IgD-negative memory B cell (primary cell): ENCODE results near the gene GPBAR1. TPM values are rescaled to one million over a fixed set of nuclear protein-coding genes. Genes with fewer than 3 reads are reported as not detected.
A peak's percentile ranks its signal among the peaks of the same experiment; 100 is the strongest.

Source experiments
- H3K27ac Mint-ChIP-seq, 3 donors: one replicate each; pipeline ENCODE4 v1.8.0; 2020 to 2022; ENCODE audit warnings: mild to moderate bottlenecking in 3 of 3, mixed read lengths in 3 of 3, moderate library complexity in 1 of 3
- H3K27me3 Mint-ChIP-seq: one replicate; pipeline ENCODE4 v1.8.0; 2021; ENCODE audit warnings: mixed read lengths
- H3K36me3 Mint-ChIP-seq: one replicate; pipeline ENCODE4 v1.8.0; 2020; ENCODE audit warnings: mild to moderate bottlenecking, mixed read lengths
- H3K4me1 Mint-ChIP-seq, 3 donors: one replicate each; pipeline ENCODE4 v1.8.0; 2020 to 2022; ENCODE audit warnings: mixed read lengths in 3 of 3, mild to moderate bottlenecking in 1 of 3
- H3K4me3 Mint-ChIP-seq, 4 donors: one replicate each; pipeline ENCODE4 v1.8.0; 2020 to 2022; ENCODE audit warnings: mild to moderate bottlenecking in 4 of 4, mixed read lengths in 4 of 4, moderate library complexity in 3 of 4
- H3K9me3 Mint-ChIP-seq, 3 donors: one replicate each; pipeline ENCODE4 v1.8.0; 2020 to 2021; ENCODE audit warnings: mixed read lengths in 3 of 3, mild to moderate bottlenecking in 1 of 3
- polyA plus RNA-seq: library from polyadenylated mRNA; unstranded; fragments of 300-500 nt; fragmentation: Illumina TruSeq; gene quantifications from one replicate; pipeline ENCODE4 v1.2.3, GENCODE V29; 2021

GPBAR1 gene
- polyA plus RNA-seq, 1 donor from 2014 or later: 0.64 TPM

- peak overlapping the region; percentile 65 to 98 (median 90) for H3K27ac Mint-ChIP-seq
- H3K36me3 Mint-ChIP-seq: peaks cover 1% of the 10 kb centered on the region
- no peaks in the 10 kb centered on the region for H3K9me3 Mint-ChIP-seq
- H3K4me1 Mint-ChIP-seq: peaks cover 18 to 33% (median 21%) of the 10 kb centered on the region in 3 donors
- H3K27me3 Mint-ChIP-seq: no peaks in the 10 kb centered on the region
- peak overlapping the region in 1 of 4 donors; percentile 75 for H3K4me3 Mint-ChIP-seq
These were observed 4.0 kb upstream of the GPBAR1 start for GRCh38 chr2:218256612-218257350.

- H3K27me3 Mint-ChIP-seq: no peaks in the 10 kb centered on the region
- peaks cover 18 to 35% (median 21%) of the 10 kb centered on the region in 3 donors for H3K4me1 Mint-ChIP-seq
- H3K4me3 Mint-ChIP-seq: peak overlapping the region in 3 of 4 donors; percentile 35 to 82 (median 75)
- H3K27ac Mint-ChIP-seq: peak overlapping the region; percentile 88 to 98 (median 90)
- no peaks in the 10 kb centered on the region for H3K9me3 Mint-ChIP-seq
- H3K36me3 Mint-ChIP-seq: peaks cover 1% of the 10 kb centered on the region
These were observed 3.3 kb upstream of the GPBAR1 start for GRCh38 chr2:218257390-218257981.

GRCh38 chr2:218259099-218259961 lies 1.5 kb upstream of the GPBAR1 start:
- Mint-ChIP-seq H3K9me3 (no peaks in the 10 kb centered on the region), H3K36me3 (peaks cover 1% of the 10 kb centered on the region), H3K27ac (peak overlapping the region; percentile 54 to 98 (median 84)), H3K4me3 (peak overlapping the region in 2 of 4 donors; percentile 70 to 86), H3K4me1 (peaks cover 20 to 38% (median 28%) of the 10 kb centered on the region in 3 donors), H3K27me3 (no peaks in the 10 kb centered on the region)

GRCh38 chr2:218260166-218260565 lies 649 bp upstream of the GPBAR1 start:
- peaks cover 1% of the 10 kb centered on the region for H3K36me3 Mint-ChIP-seq
- no peaks in the 10 kb centered on the region for H3K9me3 Mint-ChIP-seq
- H3K27ac Mint-ChIP-seq: peak overlapping the region in 2 of 3 donors; percentile 54 to 84
- no peak overlapping the region for H3K4me3 Mint-ChIP-seq
- peaks cover 20 to 38% (median 28%) of the 10 kb centered on the region in 3 donors for H3K4me1 Mint-ChIP-seq
- H3K27me3 Mint-ChIP-seq: no peaks in the 10 kb centered on the region

GRCh38 chr2:218261423-218262236 lies 815 bp downstream of the GPBAR1 start:
- H3K9me3 Mint-ChIP-seq: no peaks in the 10 kb centered on the region
- H3K4me1 Mint-ChIP-seq: peaks cover 22 to 41% (median 28%) of the 10 kb centered on the region in 3 donors
- H3K4me3 Mint-ChIP-seq: peak overlapping the region in 3 of 4 donors; percentile 7 to 87 (median 83)
- H3K27ac Mint-ChIP-seq: peak overlapping the region; percentile 49 to 76 (median 65)
- no peaks in the 10 kb centered on the region for H3K27me3 Mint-ChIP-seq
- peaks cover 1% of the 10 kb centered on the region for H3K36me3 Mint-ChIP-seq

GRCh38 chr2:218262237-218262600 lies 1.4 kb downstream of the GPBAR1 start:
- H3K9me3 Mint-ChIP-seq: no peaks in the 10 kb centered on the region
- H3K4me1 Mint-ChIP-seq: peaks cover 20 to 39% (median 27%) of the 10 kb centered on the region in 3 donors
- peaks cover 1% of the 10 kb centered on the region for H3K36me3 Mint-ChIP-seq
- no peaks in the 10 kb centered on the region for H3K27me3 Mint-ChIP-seq
- H3K27ac Mint-ChIP-seq: no peak overlapping the region
- H3K4me3 Mint-ChIP-seq: no peak overlapping the region

GRCh38 chr2:218262631-218263586 lies 2.1 kb downstream of the GPBAR1 start:
- H3K27me3 Mint-ChIP-seq: no peaks in the 10 kb centered on the region
- peaks cover 16 to 36% (median 24%) of the 10 kb centered on the region in 3 donors for H3K4me1 Mint-ChIP-seq
- peaks cover 1% of the 10 kb centered on the region for H3K36me3 Mint-ChIP-seq
- no peaks in the 10 kb centered on the region for H3K9me3 Mint-ChIP-seq
- H3K27ac Mint-ChIP-seq: peak overlapping the region in 1 of 3 donors; percentile 47
- peak overlapping the region in 1 of 4 donors; percentile 45 for H3K4me3 Mint-ChIP-seq

GRCh38 chr2:218263817-218264641 lies 3.2 kb downstream of the GPBAR1 start:
- H3K9me3 Mint-ChIP-seq: no peaks in the 10 kb centered on the region
- H3K4me3 Mint-ChIP-seq: peak overlapping the region in 1 of 4 donors; percentile 57
- H3K27ac Mint-ChIP-seq: peak overlapping the region in 2 of 3 donors; percentile 51 to 53
- peaks cover 16 to 32% (median 24%) of the 10 kb centered on the region in 3 donors for H3K4me1 Mint-ChIP-seq
- H3K27me3 Mint-ChIP-seq: no peaks in the 10 kb centered on the region
- H3K36me3 Mint-ChIP-seq: peaks cover 1% of the 10 kb centered on the region

GRCh38 chr2:218264773-218265561 lies 4.2 kb downstream of the GPBAR1 start:
- no peak overlapping the region for H3K27ac Mint-ChIP-seq
- H3K4me3 Mint-ChIP-seq: peak overlapping the region in 1 of 4 donors; percentile 63
- peaks cover 2% of the 10 kb centered on the region for H3K27me3 Mint-ChIP-seq
- H3K36me3 Mint-ChIP-seq: peaks cover 1% of the 10 kb centered on the region
- no peaks in the 10 kb centered on the region for H3K9me3 Mint-ChIP-seq
- H3K4me1 Mint-ChIP-seq: peaks cover 16 to 30% (median 21%) of the 10 kb centered on the region in 3 donors

GRCh38 chr2:218265626-218266025 lies 4.8 kb downstream of the GPBAR1 start:
- Mint-ChIP-seq H3K36me3 (peaks cover 1% of the 10 kb centered on the region), H3K27ac (peak overlapping the region in 1 of 3 donors; percentile 68), H3K4me3 (peak overlapping the region in 1 of 4 donors; percentile 75), H3K9me3 (no peaks in the 10 kb centered on the region), H3K27me3 (peaks cover 2% of the 10 kb centered on the region), H3K4me1 (peaks cover 18 to 28% (median 27%) of the 10 kb centered on the region in 3 donors)

GRCh38 chr2:218266316-218266979 lies 5.6 kb downstream of the GPBAR1 start:
- Mint-ChIP-seq H3K4me3 (peak overlapping the region in 2 of 4 donors; percentile 40 to 78), H3K4me1 (peaks cover 14 to 28% (median 26%) of the 10 kb centered on the region in 3 donors), H3K27me3 (peaks cover 2% of the 10 kb centered on the region), H3K27ac (peak overlapping the region in 2 of 3 donors; percentile 35 to 68), H3K9me3 (no peaks in the 10 kb centered on the region), H3K36me3 (no peaks in the 10 kb centered on the region)
